K562 (cell line): ENCODE results near the gene EXOC6. TPM values are rescaled to one million over a fixed set of nuclear protein-coding genes. Genes with fewer than 3 reads are reported as not detected.

Source experiments
- DEAF1 ChIP-seq: fragments of 450-650 bp; formaldehyde crosslinking; IDR thresholded peaks from 2 replicates; pipeline ENCODE4 v1.4.0; 2020; ENCODE audit warnings: mild to moderate bottlenecking, moderate library complexity
- HDAC3 ChIP-seq: fragments of 450-650 bp; IDR thresholded peaks from 2 replicates; pipeline ENCODE4 v1.6.1; 2018; ENCODE audit warnings: borderline replicate concordance, mild to moderate bottlenecking, moderate library complexity; ENCODE audit not compliant: partially characterized antibody
- NR2F6 ChIP-seq: fragments of 450-650 bp; formaldehyde crosslinking; IDR thresholded peaks from 2 replicates; pipeline ENCODE4 v1.4.0; 2020; ENCODE audit warnings: mild to moderate bottlenecking
- POLR2G ChIP-seq: fragments of 200-400 bp; formaldehyde crosslinking; IDR thresholded peaks from 2 replicates; pipeline ENCODE4 v1.6.1; 2017; ENCODE audit warnings: low read depth, mild to moderate bottlenecking, antibody characterized with exemption, low read length, moderate library complexity
- ZNF407 ChIP-seq: fragments of 450-650 bp; IDR thresholded peaks from 2 replicates; pipeline ENCODE4 v1.6.1; 2016; ENCODE audit warnings: low read depth
- polyA plus RNA-seq, 8 experiments: library from polyadenylated mRNA; depleted of rRNA in 4 of 8; stranded (reverse) in 5 of 8; unstranded in 3 of 8; fragments of >200 nt; fragmentation: Nextera tagmentation in 2 of 8; fragmentation: Illumina TruSeq in 1 of 8; extraction: Ambion mirVana in 2 of 8; extraction: Trizol in 1 of 8; gene quantifications; 2 replicates each; pipeline versions ENCODE4 v1.2.1 to v1.2.3, GENCODE V29; 2011 to 2014; ENCODE audit warnings: inconsistent platforms in 1 of 8, missing spikeins in 1 of 8
- total RNA-seq, 7 experiments: library from RNA; depleted of rRNA in 6 of 7; stranded (reverse); fragments of >200 nt in 6 of 7; fragmentation: Illumina TruSeq in 2 of 7; extraction: Trizol in 2 of 7; gene quantifications; 2 replicates each; pipeline versions ENCODE4 v1.2.1 to v1.2.3, GENCODE V29; 2011 to 2021; ENCODE audit warnings: low replicate concordance in 1 of 7
- TF ChIP-seq, protein P1 (sequence below): sonication (generic); formaldehyde crosslinking; IDR thresholded peaks from 2 replicates; pipeline ENCODE4 v1.8.0; 2023; ENCODE audit warnings: mild to moderate bottlenecking, missing genetic modification reagents
- TF ChIP-seq, protein P2 (sequence below): fragments of 150-350 bp; IDR thresholded peaks from 2 replicates; pipeline ENCODE4 v1.6.1; 2014; ENCODE audit warnings: low read depth, mild to moderate bottlenecking, low read length, borderline replicate concordance
- TF ChIP-seq, protein P3 (sequence below), 3 experiments: IDR thresholded peaks in 2 of 3; conservative IDR thresholded peaks in 1 of 3; 2 replicates each; pipeline ENCODE4 v1.5.1; 2011 to 2012; ENCODE audit warnings: low read length in 3 of 3, mild to moderate bottlenecking in 3 of 3, control low read depth in 2 of 3, improper control_type of control experiment in 1 of 3, inconsistent platforms in 1 of 3, low read depth in 1 of 3, mixed read lengths in 1 of 3, moderate library complexity in 1 of 3; ENCODE audit not compliant: insufficient read depth in 2 of 3

EXOC6 gene
- total and polyA plus RNA-seq, 9 of the 15 experiments (the other 6 are each of a cell fraction or from before 2014, with no cell fraction given): 13.9 to 42.8 (median 24.9) TPM

DNA sequence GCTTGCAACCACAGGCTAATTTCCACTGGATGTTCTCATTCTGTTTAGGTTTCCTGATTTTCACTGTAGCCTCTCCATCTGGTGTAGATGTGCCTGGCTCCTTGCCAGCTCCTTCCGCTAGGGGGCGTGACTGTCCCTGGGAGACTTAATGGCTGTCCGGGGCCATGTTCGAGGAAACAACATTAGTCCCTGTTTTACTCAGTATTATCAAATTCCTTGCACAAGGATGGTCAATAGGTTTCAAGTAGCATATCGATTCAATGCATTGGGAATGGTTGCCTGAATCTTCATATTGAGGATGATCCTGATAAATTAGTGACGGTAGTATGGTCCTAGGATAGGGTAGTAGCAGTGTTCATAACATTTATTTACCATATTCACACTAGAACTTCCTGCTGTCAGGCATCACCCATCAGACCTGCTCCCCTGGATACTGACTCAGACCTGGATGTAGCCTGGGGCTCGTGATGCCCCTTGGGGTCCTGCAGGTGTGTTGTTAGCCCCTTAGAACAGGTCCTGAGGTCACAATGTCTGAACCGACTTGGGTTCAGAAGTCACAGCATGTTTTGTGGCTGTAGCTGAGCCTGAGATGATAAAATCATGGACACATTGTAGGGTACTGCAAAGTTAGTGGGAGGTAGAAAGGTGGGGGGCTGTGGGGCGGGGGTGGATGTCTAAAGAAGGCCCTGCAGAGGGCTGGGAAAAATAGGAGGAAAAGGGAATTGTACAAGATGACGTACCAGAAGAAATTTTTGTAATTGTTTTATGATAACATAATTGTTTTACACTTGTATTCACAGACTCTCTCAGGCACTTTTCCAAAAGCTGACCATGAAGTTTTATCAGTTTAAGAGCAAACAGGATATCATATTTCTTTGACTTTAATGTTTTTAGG is 8.9 kb upstream of the EXOC6 start (continued):
- TF ChIP-seq DEAF1 (CRISPR knock-in tag): no peak
- TF ChIP-seq ZNF407: no peak
- TF ChIP-seq, protein P1, sequence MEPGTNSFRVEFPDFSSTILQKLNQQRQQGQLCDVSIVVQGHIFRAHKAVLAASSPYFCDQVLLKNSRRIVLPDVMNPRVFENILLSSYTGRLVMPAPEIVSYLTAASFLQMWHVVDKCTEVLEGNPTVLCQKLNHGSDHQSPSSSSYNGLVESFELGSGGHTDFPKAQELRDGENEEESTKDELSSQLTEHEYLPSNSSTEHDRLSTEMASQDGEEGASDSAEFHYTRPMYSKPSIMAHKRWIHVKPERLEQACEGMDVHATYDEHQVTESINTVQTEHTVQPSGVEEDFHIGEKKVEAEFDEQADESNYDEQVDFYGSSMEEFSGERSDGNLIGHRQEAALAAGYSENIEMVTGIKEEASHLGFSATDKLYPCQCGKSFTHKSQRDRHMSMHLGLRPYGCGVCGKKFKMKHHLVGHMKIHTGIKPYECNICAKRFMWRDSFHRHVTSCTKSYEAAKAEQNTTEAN (CRISPR knock-in tag): no peak
- TF ChIP-seq, protein P2, sequence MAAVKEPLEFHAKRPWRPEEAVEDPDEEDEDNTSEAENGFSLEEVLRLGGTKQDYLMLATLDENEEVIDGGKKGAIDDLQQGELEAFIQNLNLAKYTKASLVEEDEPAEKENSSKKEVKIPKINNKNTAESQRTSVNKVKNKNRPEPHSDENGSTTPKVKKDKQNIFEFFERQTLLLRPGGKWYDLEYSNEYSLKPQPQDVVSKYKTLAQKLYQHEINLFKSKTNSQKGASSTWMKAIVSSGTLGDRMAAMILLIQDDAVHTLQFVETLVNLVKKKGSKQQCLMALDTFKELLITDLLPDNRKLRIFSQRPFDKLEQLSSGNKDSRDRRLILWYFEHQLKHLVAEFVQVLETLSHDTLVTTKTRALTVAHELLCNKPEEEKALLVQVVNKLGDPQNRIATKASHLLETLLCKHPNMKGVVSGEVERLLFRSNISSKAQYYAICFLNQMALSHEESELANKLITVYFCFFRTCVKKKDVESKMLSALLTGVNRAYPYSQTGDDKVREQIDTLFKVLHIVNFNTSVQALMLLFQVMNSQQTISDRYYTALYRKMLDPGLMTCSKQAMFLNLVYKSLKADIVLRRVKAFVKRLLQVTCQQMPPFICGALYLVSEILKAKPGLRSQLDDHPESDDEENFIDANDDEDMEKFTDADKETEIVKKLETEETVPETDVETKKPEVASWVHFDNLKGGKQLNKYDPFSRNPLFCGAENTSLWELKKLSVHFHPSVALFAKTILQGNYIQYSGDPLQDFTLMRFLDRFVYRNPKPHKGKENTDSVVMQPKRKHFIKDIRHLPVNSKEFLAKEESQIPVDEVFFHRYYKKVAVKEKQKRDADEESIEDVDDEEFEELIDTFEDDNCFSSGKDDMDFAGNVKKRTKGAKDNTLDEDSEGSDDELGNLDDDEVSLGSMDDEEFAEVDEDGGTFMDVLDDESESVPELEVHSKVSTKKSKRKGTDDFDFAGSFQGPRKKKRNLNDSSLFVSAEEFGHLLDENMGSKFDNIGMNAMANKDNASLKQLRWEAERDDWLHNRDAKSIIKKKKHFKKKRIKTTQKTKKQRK: no peak
- no peak for TF ChIP-seq NR2F6 (CRISPR knock-in tag)
- TF ChIP-seq HDAC3: no peak
- TF ChIP-seq POLR2G: no peak
- TF ChIP-seq, protein P3, sequence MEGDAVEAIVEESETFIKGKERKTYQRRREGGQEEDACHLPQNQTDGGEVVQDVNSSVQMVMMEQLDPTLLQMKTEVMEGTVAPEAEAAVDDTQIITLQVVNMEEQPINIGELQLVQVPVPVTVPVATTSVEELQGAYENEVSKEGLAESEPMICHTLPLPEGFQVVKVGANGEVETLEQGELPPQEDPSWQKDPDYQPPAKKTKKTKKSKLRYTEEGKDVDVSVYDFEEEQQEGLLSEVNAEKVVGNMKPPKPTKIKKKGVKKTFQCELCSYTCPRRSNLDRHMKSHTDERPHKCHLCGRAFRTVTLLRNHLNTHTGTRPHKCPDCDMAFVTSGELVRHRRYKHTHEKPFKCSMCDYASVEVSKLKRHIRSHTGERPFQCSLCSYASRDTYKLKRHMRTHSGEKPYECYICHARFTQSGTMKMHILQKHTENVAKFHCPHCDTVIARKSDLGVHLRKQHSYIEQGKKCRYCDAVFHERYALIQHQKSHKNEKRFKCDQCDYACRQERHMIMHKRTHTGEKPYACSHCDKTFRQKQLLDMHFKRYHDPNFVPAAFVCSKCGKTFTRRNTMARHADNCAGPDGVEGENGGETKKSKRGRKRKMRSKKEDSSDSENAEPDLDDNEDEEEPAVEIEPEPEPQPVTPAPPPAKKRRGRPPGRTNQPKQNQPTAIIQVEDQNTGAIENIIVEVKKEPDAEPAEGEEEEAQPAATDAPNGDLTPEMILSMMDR (IDR thresholded peaks at IDR 0.05 in 2 of 3, conservative IDR thresholded peaks at IDR 0.05 in 1 of 3; ENCODE audit: insufficient read depth in 2 of 3, low read depth in 1 of 3, low read length in 3 of 3): peak; percentile 60 to 86 (median 64)
